GM21825 (cell line): ENCODE data around the gene PDK1.

Experiments used
- ATAC-seq: cut with Tn5 transposase; IDR thresholded peaks from one replicate; pipeline ENCODE4 v1.9.1; 2021; ENCODE audit warnings: mild to moderate bottlenecking, moderate library complexity; ENCODE audit not compliant: unreplicated experiment

The PDK1 gene

DNA sequence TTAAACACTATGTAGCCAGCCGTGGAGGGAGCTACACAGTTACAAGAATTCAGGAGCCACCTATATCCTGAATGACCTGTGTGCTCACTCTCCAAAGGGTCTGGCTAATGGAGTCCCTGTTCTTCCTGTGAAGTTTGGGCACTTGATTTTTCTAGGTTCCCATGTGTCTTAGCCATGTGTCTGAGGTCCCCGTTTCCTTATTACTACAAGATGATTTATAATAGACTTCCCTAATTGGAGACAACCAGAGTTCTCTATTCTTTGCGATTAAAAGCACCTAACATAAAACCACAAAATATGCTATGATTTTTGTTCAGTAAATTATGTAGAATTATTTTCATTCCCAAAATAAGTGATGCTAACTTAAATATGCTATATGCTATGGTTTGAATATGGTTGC, 83.4 kb downstream of the PDK1 start:
- ATAC-seq, result no peak

DNA sequence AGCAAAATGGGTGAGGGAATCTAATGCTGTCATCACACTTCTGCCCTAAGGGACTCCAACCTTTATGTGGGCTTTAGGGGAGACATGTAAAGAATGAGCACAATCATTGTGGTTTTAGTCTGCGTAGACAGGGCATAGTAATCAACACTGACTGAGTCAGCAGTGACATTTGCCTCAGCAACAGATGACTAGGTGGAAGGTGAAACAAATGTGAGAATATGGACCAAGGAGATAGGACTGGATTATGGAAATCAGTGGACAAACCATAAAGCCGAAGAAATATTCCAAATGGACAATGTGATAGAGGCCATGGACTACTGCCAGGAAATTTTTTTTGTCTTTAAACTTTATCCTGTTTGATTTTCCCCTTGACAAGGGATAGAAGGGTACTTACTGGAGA, 83.9 kb downstream of the PDK1 start:
- no peak for ATAC-seq

DNA sequence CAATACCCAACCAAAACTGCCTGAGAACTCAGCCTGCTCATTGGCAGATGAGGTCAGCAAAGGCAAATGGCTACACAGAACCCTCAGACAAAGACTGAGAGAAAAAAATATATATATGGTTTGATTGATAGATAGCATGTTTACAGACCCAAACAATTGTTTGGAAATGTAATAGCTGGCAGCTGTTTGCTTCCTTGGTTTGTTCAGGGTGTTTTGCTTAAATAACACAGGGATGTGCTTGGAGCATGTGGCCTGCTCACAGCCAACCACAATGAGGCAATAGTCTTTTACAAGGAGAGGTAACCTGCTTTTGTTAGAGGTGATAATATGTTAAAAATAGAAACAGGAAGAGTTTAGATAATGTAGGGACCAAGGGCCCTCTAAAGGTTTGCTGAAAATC, 84.5 kb downstream of the PDK1 start:
- no peak for ATAC-seq

DNA sequence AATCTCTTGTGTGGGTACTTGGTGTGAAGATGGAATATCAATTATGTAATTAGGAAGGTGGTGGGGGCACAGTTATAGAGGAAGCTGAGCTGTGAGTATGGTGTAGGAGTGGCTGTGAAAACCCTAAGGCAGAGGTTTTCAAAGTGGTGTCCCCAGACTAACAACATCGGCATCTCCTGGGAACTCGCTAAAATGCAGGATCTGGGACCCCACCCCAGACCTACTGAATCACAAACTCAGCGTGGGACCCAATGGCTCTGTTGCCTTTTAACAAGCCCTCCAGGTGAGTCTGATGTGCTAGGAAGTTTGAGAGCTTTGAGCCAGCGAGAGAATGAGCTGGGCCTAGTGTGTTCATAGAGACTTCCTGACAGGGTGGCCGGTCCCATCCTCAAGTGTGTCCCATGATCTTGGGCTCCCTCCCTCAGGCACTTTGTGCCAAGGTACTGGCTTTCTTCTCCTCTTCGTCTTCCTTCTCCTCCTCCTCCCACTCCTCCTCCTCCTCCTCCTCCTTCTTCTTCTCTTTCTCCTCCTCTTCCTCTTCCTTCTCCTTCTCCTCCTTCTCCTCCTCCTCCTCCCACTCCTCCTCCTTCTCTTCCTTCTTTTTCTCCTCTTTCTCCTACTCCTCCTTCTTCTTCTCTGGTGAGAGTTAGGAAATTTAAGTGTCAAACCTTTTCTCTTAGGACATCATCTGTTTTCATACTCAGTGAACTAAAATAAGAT, 86.6 kb downstream of the PDK1 start:
- ATAC-seq, result no peak

- no peak for ATAC-seq
These were observed 87.3 kb downstream of the PDK1 start for GRCh38 chr2:172643142-172643541.

GRCh38 chr2:172647439-172647838, 91.5 kb downstream of the PDK1 start:
- no peak for ATAC-seq

DNA sequence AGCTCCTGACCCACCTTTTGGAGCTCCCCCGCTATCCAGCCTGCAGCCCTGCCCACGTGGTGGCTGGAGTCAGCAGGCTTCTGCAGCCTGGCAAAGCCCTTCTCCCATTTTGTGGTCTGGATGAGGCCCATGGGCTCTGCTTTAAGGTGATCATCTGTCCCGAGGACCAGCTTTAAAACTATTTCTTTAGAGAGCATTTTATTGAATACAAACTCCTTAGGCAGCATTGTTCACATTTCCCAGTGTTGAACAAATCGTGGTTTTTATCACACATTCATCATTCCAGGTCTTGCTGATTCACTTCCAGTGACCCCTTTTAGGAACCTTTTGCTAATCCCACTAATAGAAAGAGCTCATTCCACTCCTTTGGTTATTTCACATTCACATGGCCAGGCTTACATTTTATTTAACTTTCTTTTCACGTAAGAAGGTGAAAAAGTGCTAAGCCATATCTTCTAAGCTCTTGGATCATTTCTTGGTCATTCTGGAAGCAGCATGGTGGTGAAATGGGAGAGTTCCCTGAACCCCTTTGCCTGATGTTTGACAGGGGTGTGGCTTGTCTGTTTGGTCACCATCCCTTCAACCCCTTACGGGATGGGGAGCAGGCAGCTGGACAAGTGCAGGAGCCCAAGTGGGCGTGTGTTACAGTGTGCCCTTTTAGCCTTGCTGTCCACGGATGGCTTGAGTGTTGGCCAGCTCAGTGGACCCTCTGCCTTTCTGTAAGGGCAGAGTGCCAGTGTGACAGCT, 99.4 kb downstream of the PDK1 start:
- ATAC-seq, result no peak

- ATAC-seq, result no peak
These were observed 100.1 kb downstream of the PDK1 start for GRCh38 chr2:172655838-172656573.
